HEK293T (cell line): ENCODE results near the gene POLR3GL.
A peak's percentile ranks its signal among the peaks of the same experiment; 100 is the strongest.
"Not testable (repeated sequence)": the region's sequence is repeated elsewhere in the genome, so short reads cannot be mapped to it uniquely, and the experiment has no call there.

Experiments
- CTCF ChIA-PET: fragments of 350-600 bp; formaldehyde crosslinking; extraction: SDS; loops from one replicate; lab custom pipeline; 2021; ENCODE audit warnings: antibody characterized with exemption, inconsistent platforms; lab: Yijun Ruan, JAX
- POLR2A ChIA-PET: fragments of 350-600 bp; formaldehyde crosslinking; extraction: SDS; loops from one replicate; lab custom pipeline; 2020; ENCODE audit warnings: antibody characterized with exemption, inconsistent platforms; lab: Yijun Ruan, JAX
- DNase-seq: peaks from one replicate; pipeline ENCODE4 v3.0.0; 2012; ENCODE audit warnings: mixed read lengths; ENCODE audit errors: extremely low spot score
- ARNT ChIP-seq: fragments of 450-650 bp; IDR thresholded peaks from 2 replicates; pipeline ENCODE4 v1.6.1; 2017; ENCODE audit warnings: mild to moderate bottlenecking
- BHLHE40 ChIP-seq: fragments of 450-650 bp; IDR thresholded peaks from 2 replicates; pipeline ENCODE4 v1.6.1; 2016; ENCODE audit warnings: mild to moderate bottlenecking, moderate library complexity, borderline replicate concordance
- CTBP1 ChIP-seq: fragments of 450-650 bp; IDR thresholded peaks from 2 replicates; pipeline ENCODE4 v1.6.1; 2016; ENCODE audit warnings: borderline replicate concordance
- ELF4 ChIP-seq: fragments of 450-650 bp; IDR thresholded peaks from 2 replicates; pipeline ENCODE4 v1.6.1; 2017; ENCODE audit warnings: antibody characterized with exemption
- FOXA1 ChIP-seq: fragments of 450-650 bp; IDR thresholded peaks from 2 replicates; pipeline ENCODE4 v1.6.1; 2016; ENCODE audit warnings: mild to moderate bottlenecking
- FOXK2 ChIP-seq: fragments of 450-650 bp; IDR thresholded peaks from 2 replicates; pipeline ENCODE4 v1.6.1; 2016; ENCODE audit warnings: mild to moderate bottlenecking
- FOXM1 ChIP-seq: fragments of 450-650 bp; IDR thresholded peaks from 2 replicates; pipeline ENCODE4 v1.6.1; 2017; ENCODE audit warnings: mild to moderate bottlenecking, borderline replicate concordance
- HDGF ChIP-seq: fragments of 450-650 bp; IDR thresholded peaks from 2 replicates; pipeline ENCODE4 v1.6.1; 2017; ENCODE audit warnings: antibody characterized with exemption, borderline replicate concordance
- L3MBTL2 ChIP-seq: fragments of 450-650 bp; conservative IDR thresholded peaks from 2 replicates; pipeline ENCODE4 v1.6.1; 2016; ENCODE audit warnings: mild to moderate bottlenecking
- LEF1 ChIP-seq: fragments of 450-650 bp; IDR thresholded peaks from 2 replicates; pipeline ENCODE4 v1.6.1; 2017; ENCODE audit warnings: mild to moderate bottlenecking, borderline replicate concordance
- NFRKB ChIP-seq: fragments of 450-650 bp; IDR thresholded peaks from 2 replicates; pipeline ENCODE4 v1.6.1; 2016; ENCODE audit warnings: mild to moderate bottlenecking, moderate library complexity
- PKNOX1 ChIP-seq: fragments of 450-650 bp; IDR thresholded peaks from 2 replicates; pipeline ENCODE4 v1.6.1; 2016
- SP1 ChIP-seq: fragments of 450-650 bp; IDR thresholded peaks from 2 replicates; pipeline ENCODE4 v1.6.1; 2017
- SUZ12 ChIP-seq: fragments of 450-650 bp; IDR thresholded peaks from 2 replicates; pipeline ENCODE4 v1.6.1; 2016; ENCODE audit warnings: mild to moderate bottlenecking
- TARDBP ChIP-seq: fragments of 450-650 bp; IDR thresholded peaks from 2 replicates; pipeline ENCODE4 v1.6.1; 2016
- ZNF384 ChIP-seq: fragments of 450-650 bp; IDR thresholded peaks from 2 replicates; pipeline ENCODE4 v1.6.1; 2016

Gene POLR3GL

GRCh38 chr1:145922266-145922665, 42.2 kb upstream of the POLR3GL start:
- ChIA-PET CTCF (no interaction called here), POLR2A (interaction anchor here (0.7 kb wide), 1 partner anchor 42 kb away, joined by 3 read pairs; the partner anchor contains the start of genes ANKRD34A and POLR3GL)
- TF ChIP-seq HDGF (no peak), BHLHE40 (no peak), SP1 (no peak), L3MBTL2 (no peak), ELF4 (no peak), TARDBP (no peak), FOXA1 (no peak), CTBP1 (no peak), LEF1 (no peak), SUZ12 (no peak), ZNF384 (no peak)
- no peak for DNase-seq

- CTCF ChIA-PET, result interaction anchor here (0.9 to 1.7 kb wide), 6 partner anchors 16 to 59 kb away, joined by 3 to 6 read pairs (median 4); partner anchors contain the start of gene LIX1L
- DNase-seq, result no peak
- TF ChIP-seq ARNT (no peak), NFRKB (no peak), SUZ12 (no peak), L3MBTL2 (no peak)
- POLR2A ChIA-PET, result interaction anchor here (0.9 to 4.7 kb wide), 15 partner anchors 9 to 111 kb away, joined by 4 to 90 read pairs (median 10); partner anchors contain the start of genes ANKRD34A, LIX1L, PEX11B and PIAS3
Measured at GRCh38 chr1:145926686-145927062, 37.8 kb upstream of the POLR3GL start.

DNA sequence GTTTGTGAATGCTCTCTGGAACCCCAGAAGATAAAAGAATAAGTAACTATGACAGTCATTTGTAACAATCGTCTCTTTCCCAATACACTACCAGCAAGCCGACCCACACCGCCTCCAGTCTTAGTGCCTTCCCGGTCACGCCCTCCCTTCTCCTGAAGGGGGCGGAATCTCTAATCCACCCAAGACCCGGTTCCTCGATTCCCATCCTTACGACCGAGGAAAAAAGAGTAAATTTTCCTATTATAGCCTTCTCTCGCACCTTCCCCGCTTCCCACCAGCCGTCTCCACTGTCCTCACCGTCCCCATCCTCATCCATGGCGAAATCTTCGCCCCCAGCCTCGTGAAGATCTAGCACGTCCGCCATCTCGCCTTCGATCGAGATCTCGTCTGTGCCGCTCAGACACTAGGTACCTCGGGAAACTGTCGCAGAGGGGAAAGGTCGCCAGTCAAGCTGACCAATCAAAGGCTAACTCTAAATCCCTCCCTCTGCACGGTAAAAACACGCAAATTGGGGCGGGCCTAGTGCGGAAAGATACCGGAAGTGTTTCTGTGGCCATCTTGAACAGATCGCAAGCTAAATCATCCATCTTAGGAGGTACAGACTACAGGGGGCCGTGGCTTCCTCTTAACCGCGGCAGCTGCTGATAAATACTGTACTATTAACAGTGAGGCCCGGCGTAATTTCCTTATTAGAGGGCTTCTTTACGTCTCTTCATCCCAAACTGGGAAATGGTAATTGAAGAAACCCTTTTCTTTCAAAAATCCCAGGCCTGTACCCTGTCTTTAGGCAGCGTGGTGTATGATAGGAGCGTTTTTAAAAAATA, 37.2 kb upstream of the POLR3GL start, which contains the start of gene RBM8A:
Gene RBM8A, minus strand, starts transcription at position 422 of the 824 bp plus-strand sequence. Its CDS starts 58 bp downstream, at position 364.
- DNase-seq, result peak; percentile 92
- TF ChIP-seq LEF1 (no peak), SUZ12 (no peak), FOXK2 (peak; percentile 23; the same call in 1 of the 2 replicates), HDGF (no peak), ELF4 (peak; percentile 95), ZNF384 (no peak), CTBP1 (no peak; the same call in 1 of the 2 replicates), SP1 (no peak), TARDBP (peak; percentile 65; the same call in 1 of the 2 replicates), NFRKB (peak; percentile 90), L3MBTL2 (peak; percentile 97), FOXA1 (no peak), FOXM1 (no peak), BHLHE40 (no peak), PKNOX1 (peak; percentile 90)
- ChIA-PET CTCF (interaction anchor here (0.6 to 1.7 kb wide), 12 partner anchors 15 to 170 kb away, joined by 3 to 6 read pairs (median 3); partner anchors contain the start of genes ANKRD34A, LIX1L and POLR3GL), POLR2A (interaction anchor here (0.7 to 4.7 kb wide), 33 partner anchors 9 to 111 kb away, joined by 3 to 90 read pairs (median 6); partner anchors contain the start of genes ANKRD34A, ITGA10, LIX1L and NUDT17)

DNA sequence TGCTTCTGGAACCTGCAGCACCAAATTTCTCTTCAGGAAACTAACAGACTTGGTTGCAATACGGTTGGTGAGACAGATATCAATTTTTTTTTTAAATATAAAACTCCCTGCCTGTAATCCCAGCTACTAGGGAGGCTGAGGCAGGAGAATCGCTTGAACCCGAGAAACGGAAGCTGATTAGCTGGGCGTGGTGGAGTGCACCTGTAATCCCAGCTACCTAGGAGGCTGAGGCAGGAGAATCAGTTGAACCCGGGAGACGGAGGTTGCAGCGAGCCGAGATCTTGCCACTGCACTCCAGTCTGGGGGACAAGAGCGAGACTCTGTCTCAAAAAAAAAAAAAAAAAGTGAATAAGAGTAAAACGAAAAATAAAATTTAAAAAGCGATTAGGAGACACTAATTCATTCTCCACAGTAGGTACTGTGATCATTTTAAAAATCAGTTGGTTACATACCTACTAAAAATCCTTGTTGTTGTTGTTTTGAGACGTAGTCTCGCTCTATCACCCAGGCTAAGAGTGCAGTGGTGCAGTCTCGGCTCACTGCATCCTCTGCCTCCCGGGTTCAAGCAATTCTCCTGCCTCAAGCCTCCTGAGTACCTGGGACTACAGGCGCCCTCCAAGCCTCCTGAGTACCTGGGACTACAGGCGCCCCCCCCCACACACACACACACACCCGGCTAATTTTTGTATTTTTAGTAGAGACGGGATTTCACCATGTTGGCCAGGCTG, 36.4 kb upstream of the POLR3GL start:
- POLR2A ChIA-PET, result interaction anchor here (0.7 to 4.7 kb wide), 32 partner anchors 8 to 110 kb away, joined by 3 to 90 read pairs (median 6); partner anchors contain the start of genes ANKRD34A, ITGA10, LIX1L and NUDT17
- DNase-seq, result no peak
- no peak for TF ChIP-seq TARDBP
- no peak for TF ChIP-seq FOXA1
- no peak for TF ChIP-seq LEF1
- TF ChIP-seq CTBP1, result no peak
- TF ChIP-seq HDGF, result no peak
- no peak for TF ChIP-seq FOXK2
- TF ChIP-seq ARNT, result no peak
- no peak for TF ChIP-seq PKNOX1
- TF ChIP-seq FOXM1, result no peak
- no peak for TF ChIP-seq L3MBTL2
- no peak for TF ChIP-seq ZNF384
- TF ChIP-seq SP1, result no peak
- TF ChIP-seq ELF4, result no peak
- no peak for TF ChIP-seq NFRKB
- CTCF ChIA-PET, result interaction anchor here (0.6 to 1.7 kb wide), 10 partner anchors 14 to 171 kb away, joined by 3 to 6 read pairs (median 3); partner anchors contain the start of genes ANKRD34A, LIX1L and POLR3GL

- POLR2A ChIA-PET, result interaction anchor here (1.3 kb wide), 1 partner anchor 32 kb away, joined by 4 read pairs; the partner anchor contains the start of genes ANKRD34A and POLR3GL
- CTCF ChIA-PET, DNase-seq: not testable (repeated sequence)
Measured at GRCh38 chr1:145932522-145933009, 31.9 kb upstream of the POLR3GL start.
